Thyroid gland (tissue), 4 donors: ENCODE data around the gene NALCN.

Source experiments
- CTCF ChIP-seq, 6 experiments: fragments of 200-600 bp in 3 of 6; fragments of 450-650 bp in 3 of 6; sonication (generic) in 3 of 6; IDR thresholded peaks; one replicate each; pipeline ENCODE4 v1.5.1; 2016 to 2019; ENCODE audit warnings: antibody characterized with exemption in 6 of 6, mild to moderate bottlenecking in 2 of 6, inconsistent platforms in 1 of 6, moderate library complexity in 1 of 6
- POLR2A ChIP-seq, 2 donors: fragments of 450-650 bp; IDR thresholded peaks; one replicate each; pipeline ENCODE4 v1.6.1; 2017; ENCODE audit warnings: antibody characterized with exemption in 2 of 2, mild to moderate bottlenecking in 2 of 2, moderate library complexity in 1 of 2

GRCh38 chr13:101412076-101412475 lies 4.2 kb downstream of the NALCN start:
- TF ChIP-seq CTCF (IDR thresholded peaks at IDR 0.05) (no peak), POLR2A (IDR thresholded peaks at IDR 0.05) (no peak)
